IMR-90 (cell line): Measurements from ENCODE around the gene DENND1B. TPM values are rescaled to one million over a fixed set of nuclear protein-coding genes. Genes with fewer than 3 reads are reported as not detected.

Experiments used
- ATAC-seq: fragments of 200-7000 bp; cut with Tn5 transposase; 2 replicates; pipeline ENCODE4 v1.9.1; 2020; ENCODE audit warnings: low read depth, mild to moderate bottlenecking, moderate library complexity
- BruUV-seq: library from RNA; stranded (reverse); fragments of 400-500 nt; replicated peaks from 2 replicates; lab custom pipeline; 2021; lab: Mats Ljungman, UMichigan
- CTCF ChIA-PET: fragments of 300-600 bp; formaldehyde crosslinking; extraction: SDS; loops from one replicate; lab custom pipeline; 2021; ENCODE audit warnings: antibody characterized with exemption; lab: Yijun Ruan, JAX
- POLR2A ChIA-PET: fragments of 300-600 bp; sonication (Branson Sonifier 250); formaldehyde crosslinking; loops from one replicate; lab custom pipeline; 2022; ENCODE audit warnings: antibody characterized with exemption; ENCODE audit not compliant: unreplicated experiment; lab: Charles Lee
- DNase-seq: peaks from one replicate; pipeline ENCODE4 v3.0.0; 2013
- H2AFZ ChIP-seq: replicated peaks from 2 replicates; pipeline ENCODE3; 2013; ENCODE audit warnings: low read length, mild to moderate bottlenecking; ENCODE audit not compliant: poor library complexity
- H2AK5ac ChIP-seq: 2 replicates; pipeline ENCODE4 v1.6.1; 2013; ENCODE audit warnings: low read depth, low read length, inconsistent platforms
- H2AK9ac ChIP-seq: replicated peaks from 2 replicates; pipeline ENCODE3; 2013; ENCODE audit warnings: mild to moderate bottlenecking, low read depth, low read length, moderate library complexity; ENCODE audit not compliant: poor library complexity
- H2BK120ac ChIP-seq: 2 replicates; pipeline ENCODE4 v1.6.1; 2013; ENCODE audit warnings: low read depth, low read length, inconsistent platforms
- H2BK15ac ChIP-seq: 3 replicates; pipeline ENCODE4 v1.6.1; 2013; ENCODE audit warnings: low read depth, low read length, inconsistent platforms
- H2BK20ac ChIP-seq: 2 replicates; pipeline ENCODE4 v1.6.1; 2013; ENCODE audit warnings: low read depth, mild to moderate bottlenecking, inconsistent platforms, low read length, moderate library complexity
- H2BK5ac ChIP-seq: 2 replicates; pipeline ENCODE4 v1.6.1; 2013; ENCODE audit warnings: mild to moderate bottlenecking, low read depth, low read length, inconsistent platforms; ENCODE audit not compliant: poor library complexity, severe bottlenecking
- H3K14ac ChIP-seq: replicated peaks from 2 replicates; pipeline ENCODE4 v1.6.1; 2013; ENCODE audit warnings: low read depth, low read length, inconsistent platforms
- H3K18ac ChIP-seq: 2 replicates; pipeline ENCODE4 v1.6.1; 2013; ENCODE audit warnings: low read depth, low read length, control low read depth
- H3K23ac ChIP-seq: 2 replicates; pipeline ENCODE4 v1.6.1; 2013; ENCODE audit warnings: low read depth, low read length, inconsistent platforms
- H3K27ac ChIP-seq: 2 replicates; pipeline ENCODE4 v1.5.1; 2013; ENCODE audit warnings: mild to moderate bottlenecking, control low read depth, low read length; ENCODE audit not compliant: insufficient read depth
- H3K27me3 ChIP-seq: 2 replicates; pipeline ENCODE4 v1.6.1; 2013; ENCODE audit warnings: low read length; ENCODE audit not compliant: control insufficient read depth, insufficient read depth
- H3K36me3 ChIP-seq: 2 replicates; pipeline ENCODE4 v1.6.1; 2013; ENCODE audit warnings: low read length, mixed read lengths; ENCODE audit not compliant: control insufficient read depth, insufficient read depth
- H3K4ac ChIP-seq: 2 replicates; pipeline ENCODE4 v1.6.1; 2013; ENCODE audit warnings: low read depth, low read length, inconsistent platforms
- H3K4me1 ChIP-seq: 2 replicates; pipeline ENCODE4 v1.6.1; 2013; ENCODE audit warnings: low read length, mixed read lengths; ENCODE audit not compliant: control insufficient read depth, insufficient read depth
- H3K4me2 ChIP-seq: 2 replicates; pipeline ENCODE4 v1.6.1; 2013; ENCODE audit warnings: low read depth, mild to moderate bottlenecking, control low read depth, low read length, moderate library complexity
- H3K4me3 ChIP-seq: 2 replicates; pipeline ENCODE4 v1.5.1; 2013; ENCODE audit warnings: low read depth, mild to moderate bottlenecking, control low read depth, low read length, moderate library complexity; ENCODE audit not compliant: insufficient read depth
- H3K56ac ChIP-seq: 2 replicates; pipeline ENCODE4 v1.6.1; 2013; ENCODE audit warnings: low read length, inconsistent platforms; ENCODE audit not compliant: insufficient read depth; ENCODE audit errors: extremely low read depth
- H3K79me1 ChIP-seq, 2 experiments: 2 replicates each; pipeline ENCODE4 v1.6.1; 2013; ENCODE audit warnings: low read length in 2 of 2, inconsistent platforms in 1 of 2, low read depth in 1 of 2
- H3K9ac ChIP-seq: 2 replicates; pipeline ENCODE4 v1.6.1; 2013; ENCODE audit warnings: low read depth, low read length, control low read depth
- H3K9me1 ChIP-seq: 2 replicates; pipeline ENCODE4 v1.6.1; 2013; ENCODE audit warnings: low read length, inconsistent platforms; ENCODE audit not compliant: insufficient read depth
- H3K9me3 ChIP-seq: 2 replicates; pipeline ENCODE4 v1.6.1; 2013; ENCODE audit warnings: low read length; ENCODE audit not compliant: control insufficient read depth, insufficient read depth
- H4K20me1 ChIP-seq: 2 replicates; pipeline ENCODE4 v1.6.1; 2013; ENCODE audit warnings: low read length, inconsistent platforms; ENCODE audit not compliant: insufficient read depth
- H4K5ac ChIP-seq: 2 replicates; pipeline ENCODE4 v1.6.1; 2013; ENCODE audit warnings: mild to moderate bottlenecking, low read depth, low read length, control low read depth
- H4K8ac ChIP-seq, 2 experiments: 2 replicates each; pipeline ENCODE4 v1.6.1; 2013; ENCODE audit warnings: low read depth in 2 of 2, low read length in 2 of 2, control low read depth in 1 of 2, inconsistent platforms in 1 of 2
- H4K91ac ChIP-seq: 2 replicates; pipeline ENCODE4 v1.6.1; 2013; ENCODE audit warnings: low read depth, low read length, inconsistent platforms; ENCODE audit not compliant: insufficient read depth
- CHD1 ChIP-seq: IDR thresholded peaks from 2 replicates; pipeline ENCODE4 v1.6.1; 2012; ENCODE audit warnings: low read depth, low read length, improper control_type of control experiment
- CTCF ChIP-seq: conservative IDR thresholded peaks from 2 replicates; pipeline ENCODE4 v1.5.1; 2012; ENCODE audit warnings: mild to moderate bottlenecking, low read depth, low read length, improper control_type of control experiment
- FOS ChIP-seq: fragments of 150-350 bp; IDR thresholded peaks from 2 replicates; pipeline ENCODE4 v1.6.1; 2016; ENCODE audit warnings: low read depth, low read length
- MAFK ChIP-seq: IDR thresholded peaks from 2 replicates; pipeline ENCODE4 v1.6.1; 2012; ENCODE audit warnings: low read depth, low read length, improper control_type of control experiment
- MXI1 ChIP-seq: IDR thresholded peaks from 2 replicates; pipeline ENCODE4 v1.6.1; 2012; ENCODE audit warnings: low read depth, mild to moderate bottlenecking, low read length, moderate library complexity, borderline replicate concordance
- NFE2L2 ChIP-seq: fragments of 150-350 bp; IDR thresholded peaks from 2 replicates; pipeline ENCODE4 v1.6.1; 2016; ENCODE audit warnings: low read depth, mild to moderate bottlenecking, low read length
- POLR2A ChIP-seq: IDR thresholded peaks from 2 replicates; pipeline ENCODE4 v1.6.1; 2012; ENCODE audit warnings: mild to moderate bottlenecking, low read depth, low read length
- RFX5 ChIP-seq: IDR thresholded peaks from 2 replicates; pipeline ENCODE4 v1.8.0; 2012; ENCODE audit warnings: low read depth, mild to moderate bottlenecking, low read length, moderate library complexity
- SMC3 ChIP-seq: fragments of 150-350 bp; IDR thresholded peaks from 2 replicates; pipeline ENCODE4 v1.6.1; 2016; ENCODE audit warnings: low read depth, mild to moderate bottlenecking, antibody characterized with exemption, low read length, moderate library complexity
- USF2 ChIP-seq: fragments of 150-350 bp; IDR thresholded peaks from 2 replicates; pipeline ENCODE4 v1.6.1; 2017; ENCODE audit warnings: mild to moderate bottlenecking, antibody characterized with exemption, low read length, low read depth
- WGBS, 2 experiments: methylation state at CpG; one replicate each; pipeline versions ENCODE4 v1.1.5 to v1.1.7; 2013; ENCODE audit warnings: missing lambda C conversion rate in 2 of 2; ENCODE audit not compliant: insufficient read length in 1 of 2; ENCODE audit errors: extremely low coverage in 2 of 2; 5-methylcytosine and 5-hydroxymethylcytosine counted together
- dilution Hi-C: fragments of 300-500 bp; cut with HindIII; formaldehyde crosslinking; loops from one replicate; pipeline ENCODE4 v1.14.3; 2018; ENCODE audit warnings: low sequenced_read_pairs; ENCODE audit not compliant: unreplicated experiment
- in situ Hi-C: fragments of 300-500 bp; cut with MboI; formaldehyde crosslinking; loops from 3 replicates; pipeline ENCODE4 v1.14.3; 2019; ENCODE audit warnings: low sequenced_read_pairs, inconsistent platforms, mixed read lengths
- intact Hi-C: fragments of 100-400 bp; cut with micrococcal nuclease; formaldehyde crosslinking; loops from 2 replicates; pipeline ENCODE4 v1.10.0; 2022
- polyA plus RNA-seq, 3 experiments: library from polyadenylated mRNA; depleted of rRNA; stranded (reverse); fragments of >200 nt; gene quantifications; 2 replicates each; pipeline ENCODE4 v1.2.3, GENCODE V29; 2012; ENCODE audit warnings: low replicate concordance in 1 of 3
- total RNA-seq: library from RNA; depleted of rRNA; stranded (reverse); fragments of >200 nt; gene quantifications from 2 replicates; pipeline ENCODE4 v1.2.3, GENCODE V29; 2012

DENND1B gene
- total and polyA plus RNA-seq, 2 of the 4 experiments (the other 2 are of a cell fraction) = 4.0 to 24.2 TPM

GRCh38 chr1:197480446-197480845 is 294.8 kb downstream of the DENND1B start:
- DNase-seq (no peak), ATAC-seq (no peak)
- no peak overlapping the region for H3K14ac ChIP-seq
- no peak overlapping the region for H4K8ac ChIP-seq
- ChIA-PET CTCF (interaction anchor here (0.9 kb wide), 1 partner anchor 80 kb away, joined by 3 read pairs; no protein-coding TSS in a partner anchor), POLR2A (no interaction called here)
- no peak overlapping the region for H2BK20ac ChIP-seq
- H4K91ac ChIP-seq = no peak overlapping the region
- no peak overlapping the region for H2BK5ac ChIP-seq
- no peak overlapping the region for H3K23ac ChIP-seq
- BruUV-seq = no TSS peak
- no peaks in the 10 kb centered on the region for H3K36me3 ChIP-seq
- in situ Hi-C loops = no loop called here
- no peak overlapping the region for H3K4me2 ChIP-seq
- H2BK15ac ChIP-seq = no peak overlapping the region
- H3K4me1 ChIP-seq = no peaks in the 10 kb centered on the region
- TF ChIP-seq RFX5 (no peak), USF2 (no peak), NFE2L2 (no peak), CHD1 (no peak), SMC3 (no peak), MAFK (no peak), POLR2A (no peak), FOS (no peak), MXI1 (no peak), CTCF (no peak)
- H3K79me1 ChIP-seq = no peaks in the 10 kb centered on the region
- H3K27me3 ChIP-seq = no peaks in the 10 kb centered on the region
- WGBS, 2 experiments = no CpG with 5 or more reads among the region's 6 CpGs
- dilution Hi-C loops = no loop called here
- H3K9me1 ChIP-seq = 0 out of 2 replicates have a peak, but pooled peaks cover 2% of the 10 kb centered on the region
- no peak overlapping the region for H2AK5ac ChIP-seq
- no peak overlapping the region for H3K9ac ChIP-seq
- intact Hi-C loops = no loop called here
- no peak overlapping the region for H2BK120ac ChIP-seq
- H4K5ac ChIP-seq = no peak overlapping the region
- no peak overlapping the region for H3K27ac ChIP-seq
- no peak overlapping the region for H3K4me3 ChIP-seq
- H2AK9ac ChIP-seq = no peak overlapping the region
- H3K9me3 ChIP-seq = no peaks in the 10 kb centered on the region
- H4K20me1 ChIP-seq = no peaks in the 10 kb centered on the region
- no peak overlapping the region for H3K56ac ChIP-seq
- H3K4ac ChIP-seq = no peak overlapping the region
- H2AFZ ChIP-seq = no peak overlapping the region
- no peak overlapping the region for H3K18ac ChIP-seq
